Gastrocnemius medialis (tissue), 4 donors: ENCODE results near the gene MCF2L.

Experiments used
- CTCF ChIP-seq, 5 experiments: fragments of 450-650 bp in 3 of 5; fragments of 200-600 bp in 2 of 5; sonication (generic) in 2 of 5; IDR thresholded peaks in 4 of 5; conservative IDR thresholded peaks in 1 of 5; 1 replicate in 4 of 5; 2 replicates in 1 of 5; pipeline ENCODE4 v1.5.1; 2016 to 2019; ENCODE audit warnings: antibody characterized with exemption in 5 of 5, mild to moderate bottlenecking in 3 of 5, moderate library complexity in 3 of 5
- POLR2A ChIP-seq, 2 donors: fragments of 450-650 bp; IDR thresholded peaks; one replicate each; pipeline ENCODE4 v1.6.1; 2017; ENCODE audit warnings: antibody characterized with exemption in 2 of 2, mild to moderate bottlenecking in 2 of 2, moderate library complexity in 2 of 2

DNA sequence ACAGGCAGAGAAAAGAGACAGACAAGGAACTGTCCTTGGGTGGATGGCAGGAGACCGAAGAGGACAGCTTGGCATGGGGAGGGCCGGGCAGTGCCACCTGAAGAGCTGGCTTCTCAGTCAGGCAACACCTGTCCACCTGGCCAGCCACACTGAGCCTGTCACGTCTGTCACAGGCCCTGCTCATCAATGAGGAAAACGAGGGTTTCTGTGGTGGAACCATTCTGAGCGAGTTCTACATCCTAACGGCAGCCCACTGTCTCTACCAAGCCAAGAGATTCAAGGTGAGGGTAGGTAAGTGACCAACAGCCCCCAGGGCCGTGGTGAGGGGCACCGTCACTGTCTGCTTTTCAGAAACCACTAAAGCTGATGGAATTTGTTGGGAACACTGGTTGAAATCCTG is 178.2 kb downstream of the MCF2L start:
- TF ChIP-seq CTCF (IDR thresholded peaks at IDR 0.05 in 4 of 5, conservative IDR thresholded peaks at IDR 0.05 in 1 of 5), result no peak
- no peak for TF ChIP-seq POLR2A (IDR thresholded peaks at IDR 0.05)
